GM18870 (cell line): ENCODE measurements around the gene ERCC6L.
"Not testable (repeated sequence)": the region's sequence is repeated elsewhere in the genome, so short reads cannot be mapped to it uniquely, and the experiment has no call there.

Source experiments
- ATAC-seq: cut with Tn5 transposase; IDR thresholded peaks from one replicate; pipeline ENCODE4 v1.9.1; 2021; ENCODE audit warnings: moderate library complexity; ENCODE audit not compliant: unreplicated experiment

Gene ERCC6L

GRCh38 chrX:72247206-72247942 lies 8.5 kb upstream of the ERCC6L start:
- ATAC-seq: no peak

GRCh38 chrX:72245461-72246089 lies 6.7 kb upstream of the ERCC6L start:
- peak; percentile 67 for ATAC-seq

DNA sequence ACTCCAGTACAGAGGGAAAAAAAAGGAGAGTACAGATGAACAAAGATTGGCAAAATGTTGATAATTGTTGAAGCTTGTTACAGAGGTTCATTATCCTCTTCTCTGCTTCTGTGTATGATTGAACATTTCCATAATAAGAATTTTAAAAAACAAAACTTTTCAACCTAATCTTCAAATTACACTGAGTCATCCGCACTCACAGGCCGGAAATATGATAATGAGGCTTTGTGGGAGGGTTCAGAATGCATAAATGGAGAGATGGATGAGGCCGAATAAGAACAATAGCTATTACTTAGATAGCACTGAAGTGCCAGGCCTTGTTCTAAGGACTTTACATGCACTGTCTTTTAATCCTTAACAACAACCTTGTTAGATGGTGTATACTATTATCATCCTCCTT lies 4.6 kb upstream of the ERCC6L start:
- no peak for ATAC-seq

DNA sequence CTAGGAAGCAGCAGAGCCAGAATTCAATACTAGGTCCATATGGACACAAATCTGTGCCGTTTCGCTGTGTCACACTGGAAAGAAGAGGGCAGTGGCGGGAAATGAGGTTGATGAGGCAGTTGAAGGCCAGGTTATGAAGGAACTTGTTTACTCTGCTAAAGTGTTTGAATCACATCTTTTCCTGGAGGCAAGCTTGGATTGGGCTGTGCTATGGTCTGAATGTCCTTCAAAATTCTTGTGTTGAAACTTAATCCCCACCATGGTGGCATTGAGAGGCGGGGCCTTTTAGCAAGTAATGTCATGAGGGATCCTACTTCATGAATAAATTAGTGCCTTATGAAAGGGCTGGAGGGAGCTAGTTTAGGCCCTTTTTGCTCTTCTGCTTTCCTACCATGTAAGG lies 2.1 kb upstream of the ERCC6L start:
- ATAC-seq: no peak

- ATAC-seq: no peak
Observed at GRCh38 chrX:72238183-72238582, 644 bp downstream of the ERCC6L start.

GRCh38 chrX:72236841-72237240 lies 2.0 kb downstream of the ERCC6L start:
- ATAC-seq: no peak

GRCh38 chrX:72230290-72230689 lies 8.5 kb downstream of the ERCC6L start:
- no peak for ATAC-seq

DNA sequence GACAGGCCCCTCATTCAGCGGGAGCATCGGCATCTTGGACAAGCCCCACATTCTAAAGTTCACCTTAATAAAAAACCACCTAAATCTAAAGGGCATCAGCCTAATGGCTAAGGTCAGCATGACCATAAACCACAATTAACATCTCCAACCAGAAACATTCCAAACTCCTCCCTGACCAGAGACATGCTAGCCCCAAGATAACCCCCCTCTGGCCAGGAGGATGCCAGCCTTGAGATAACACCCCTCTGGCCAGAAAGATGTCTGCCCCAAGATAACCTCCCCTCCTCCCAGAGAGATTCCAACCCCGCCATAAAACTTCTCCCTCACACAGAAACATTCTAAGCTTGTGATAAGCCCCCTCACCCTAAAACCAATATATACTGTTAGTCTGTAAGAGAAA lies 18.5 kb downstream of the ERCC6L start:
- not testable (repeated sequence) for ATAC-seq

DNA sequence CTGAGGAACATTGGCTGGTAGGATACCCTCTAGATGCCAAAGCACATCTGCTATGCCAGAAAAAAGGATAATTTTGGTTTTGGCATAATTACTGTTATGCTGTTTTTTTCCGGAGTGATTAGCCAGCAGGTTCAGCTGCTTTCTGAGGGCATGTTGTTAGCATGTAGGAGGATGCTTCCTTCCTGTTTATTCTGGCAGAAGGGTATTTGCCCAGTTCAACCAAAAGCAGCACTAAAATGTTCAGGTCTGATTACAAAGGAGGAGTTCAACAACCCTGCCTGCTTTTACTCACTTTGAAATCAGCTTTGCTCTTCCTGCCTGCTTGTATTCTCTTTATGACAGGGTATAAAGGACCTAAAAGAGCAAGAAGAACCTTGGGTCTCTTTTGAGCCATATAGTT lies 21.9 kb downstream of the ERCC6L start:
- ATAC-seq: no peak

GRCh38 chrX:72208126-72208800 lies 30.6 kb downstream of the ERCC6L start:
- no peak for ATAC-seq

DNA sequence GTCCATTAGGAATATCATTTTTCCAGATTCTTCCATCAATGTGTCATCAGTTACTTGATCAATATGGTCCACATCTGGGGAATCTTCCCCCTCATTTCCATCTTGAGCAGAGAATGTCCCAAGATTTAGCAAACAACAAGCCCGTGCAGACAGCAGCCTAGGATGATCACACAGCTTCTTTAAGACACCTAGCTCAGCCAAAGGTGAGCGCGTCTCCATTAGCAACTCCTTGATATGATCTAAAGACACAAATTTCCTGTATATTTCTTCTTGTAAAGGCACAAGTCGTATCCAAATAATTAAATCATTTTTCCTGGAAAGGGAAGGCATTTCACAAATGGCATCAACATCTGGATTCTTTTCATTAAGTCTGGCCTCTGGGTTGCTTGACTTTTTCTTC lies 31.5 kb downstream of the ERCC6L start:
- ATAC-seq: no peak

DNA sequence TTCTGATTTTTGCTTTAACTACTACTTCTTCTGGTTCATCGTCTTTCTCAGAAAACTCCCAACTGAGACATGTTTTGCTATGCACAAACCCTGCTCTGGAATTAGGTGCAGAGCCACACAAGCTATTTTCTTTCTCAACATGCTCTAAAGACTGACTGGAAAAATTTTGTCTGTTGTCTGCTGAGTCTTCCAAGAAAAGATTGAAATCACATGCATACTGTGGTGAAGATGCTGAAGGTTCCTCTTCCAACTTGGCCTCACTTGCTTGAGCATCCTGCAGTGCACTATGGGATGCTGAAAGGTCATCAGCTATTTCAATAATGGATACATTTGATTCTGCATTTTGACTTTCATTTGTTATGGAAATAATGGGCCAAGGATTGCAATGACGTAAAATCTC lies 33.1 kb downstream of the ERCC6L start:
- ATAC-seq: no peak

DNA sequence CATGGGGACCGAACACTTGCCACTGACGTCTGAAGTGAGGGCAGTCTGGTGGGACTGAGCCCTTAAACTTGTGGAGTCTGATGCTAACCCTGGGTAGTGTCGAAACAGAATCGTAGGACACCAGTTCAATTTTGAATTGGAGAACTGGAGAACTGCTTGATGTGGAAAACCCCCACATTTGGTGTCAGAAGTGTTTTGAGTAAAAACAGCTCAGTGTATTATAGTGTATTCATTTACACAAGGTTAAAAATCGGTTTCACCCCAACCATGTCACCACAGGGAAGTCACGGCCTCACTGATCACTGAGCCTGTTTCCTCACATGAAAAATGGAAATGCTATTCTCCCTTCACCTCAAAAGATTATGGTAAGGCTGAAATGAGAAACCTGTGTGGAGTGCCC lies 35.4 kb downstream of the ERCC6L start:
- ATAC-seq: no peak

GRCh38 chrX:72202792-72203401 lies 35.9 kb downstream of the ERCC6L start:
- ATAC-seq: no peak

DNA sequence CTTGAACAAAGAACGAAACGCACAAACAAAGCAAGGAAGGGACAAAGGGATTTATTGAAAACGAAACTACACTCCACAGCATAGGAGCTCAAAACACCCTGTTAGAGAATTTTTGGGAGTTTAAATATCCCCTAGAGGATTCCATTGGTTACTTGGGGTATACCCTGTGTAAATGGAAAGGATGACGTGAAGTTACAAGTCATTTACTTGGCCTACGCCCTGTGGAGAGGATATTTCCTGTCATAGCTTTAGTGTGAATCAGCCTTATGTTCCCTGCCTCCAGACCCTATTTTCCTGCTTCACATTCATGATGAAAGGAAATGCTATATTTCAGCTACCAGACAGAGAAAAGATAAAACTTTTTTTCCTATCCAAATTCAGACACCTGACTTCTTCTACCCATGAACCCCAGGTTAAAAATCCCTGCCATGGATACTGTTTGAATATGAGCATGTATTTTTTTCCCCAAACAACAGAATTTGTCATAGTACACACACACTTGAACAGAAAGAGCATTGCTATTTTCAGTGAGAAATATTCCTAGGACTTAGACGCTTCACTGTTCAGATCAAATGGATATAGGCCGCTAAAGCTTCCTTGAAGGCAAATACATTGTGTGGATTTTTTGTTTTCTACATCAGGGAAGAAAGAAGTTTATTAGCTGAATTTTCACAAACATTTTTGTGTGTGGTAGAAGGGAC lies 36.8 kb downstream of the ERCC6L start:
- no peak for ATAC-seq

DNA sequence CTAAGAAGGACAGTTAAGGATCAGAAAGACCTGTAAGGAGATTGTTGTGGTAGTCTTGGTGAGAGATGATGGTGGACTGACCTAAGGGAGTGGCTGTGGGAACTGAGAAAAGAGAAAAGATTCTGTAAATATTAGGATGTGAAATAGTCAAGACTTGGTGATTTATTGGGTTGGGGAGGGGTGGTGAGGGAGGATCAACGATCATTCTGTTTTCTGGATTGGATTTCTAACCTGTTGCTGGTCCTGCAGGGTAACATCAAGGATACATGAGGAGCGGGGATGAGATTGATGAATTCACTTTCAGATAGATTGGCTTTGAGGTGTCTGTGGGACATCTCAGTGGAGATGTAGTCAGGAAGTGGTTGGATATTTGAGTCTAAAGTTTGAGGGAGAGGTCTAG lies 55.9 kb downstream of the ERCC6L start:
- no peak for ATAC-seq

DNA sequence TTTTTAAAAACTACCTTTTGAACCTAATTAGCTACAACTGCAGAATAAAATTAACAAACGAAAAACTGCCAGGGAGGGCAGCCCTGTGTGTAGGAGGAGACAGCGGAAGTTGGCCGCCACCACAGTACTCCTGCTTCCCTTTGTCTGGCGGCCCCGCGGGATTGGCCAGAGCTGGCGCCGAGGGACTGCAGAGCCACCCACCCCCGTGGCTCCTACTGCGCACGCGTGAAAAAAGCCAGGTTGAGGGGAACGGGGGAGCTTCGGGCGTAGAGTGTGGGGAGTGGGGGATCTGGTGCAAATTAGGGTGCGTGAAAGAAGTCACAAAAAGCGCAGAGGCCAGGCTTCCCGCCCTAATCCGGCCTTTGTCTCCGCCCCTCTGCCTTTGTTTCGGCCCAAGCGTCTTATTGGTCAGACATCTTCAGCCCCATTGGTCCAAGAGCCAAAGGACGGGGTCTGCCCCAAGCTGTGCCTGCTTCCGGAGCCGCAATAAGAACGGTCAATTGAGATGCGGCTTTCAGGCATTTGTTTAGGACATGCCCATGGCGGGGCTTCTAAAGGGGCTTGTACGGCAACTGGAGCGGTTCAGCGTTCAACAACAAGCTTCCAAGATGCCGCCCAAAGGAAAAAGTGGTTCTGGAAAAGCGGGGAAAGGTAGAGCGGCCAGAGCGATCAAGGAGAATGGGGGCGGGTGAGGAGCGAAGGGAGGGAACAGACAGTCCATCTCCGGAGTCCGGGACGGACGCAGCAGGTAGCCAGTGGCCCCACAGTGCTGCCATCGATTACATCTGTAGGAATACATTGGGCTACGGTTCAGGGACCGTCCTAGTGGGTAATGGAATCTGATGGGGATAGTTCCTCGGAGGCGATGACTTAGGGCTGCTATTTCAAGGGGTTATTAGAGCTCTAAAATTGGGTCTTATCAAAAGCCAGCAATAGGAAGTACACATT lies 57.4 kb downstream of the ERCC6L start, which contains the start of gene PIN4:
TSS of gene PIN4 (plus strand) at position 580 of the 948 bp plus-strand sequence. CDS start at position 609, 29 bp downstream.
- ATAC-seq: peak; percentile 91

- peak; percentile 3 for ATAC-seq
Observed at GRCh38 chrX:72180539-72180938, 58.3 kb downstream of the ERCC6L start.

GRCh38 chrX:72176981-72177380 lies 61.8 kb downstream of the ERCC6L start:
- no peak for ATAC-seq

DNA sequence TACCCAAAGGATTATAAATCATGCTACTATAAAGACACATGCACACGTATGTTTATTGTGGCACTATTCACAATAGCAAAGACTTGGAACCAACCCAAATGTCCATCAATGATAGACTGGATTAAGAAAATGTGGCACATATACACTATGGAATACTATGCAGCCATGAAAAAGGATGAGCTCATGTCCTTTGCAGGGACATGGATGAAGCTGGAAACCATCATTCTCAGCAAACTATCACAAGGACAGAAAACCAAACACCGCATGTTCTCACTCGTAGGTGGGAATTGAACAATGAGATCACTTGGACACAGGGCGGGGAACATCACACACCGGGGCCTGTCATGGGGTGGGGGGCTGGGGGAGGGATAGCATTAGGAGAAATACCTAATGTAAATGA lies 62.5 kb downstream of the ERCC6L start:
- ATAC-seq: not testable (repeated sequence)
